B cell (primary cell): ENCODE results near the gene LGALS4. TPM values are rescaled to one million over a fixed set of nuclear protein-coding genes. Genes with fewer than 3 reads are reported as not detected.

Source experiments
- ATAC-seq: fragments of 200-7000 bp; cut with Tn5 transposase; one replicate; pipeline ENCODE4 v1.10.0; 2021; ENCODE audit warnings: low read depth, mild to moderate bottlenecking, moderate number of reproducible peaks, moderate library complexity
- CTCF ChIA-PET: fragments of 350-600 bp; sonication (Branson Sonifier 250); formaldehyde crosslinking; loops from one replicate; lab custom pipeline; 2021; ENCODE audit warnings: antibody characterized with exemption, inconsistent platforms; lab: Charles Lee
- POLR2A ChIA-PET: fragments of 350-600 bp; sonication (Branson Sonifier 250); formaldehyde crosslinking; loops from one replicate; lab custom pipeline; 2021; ENCODE audit warnings: antibody characterized with exemption; lab: Charles Lee
- DNase-seq: peaks from one replicate; pipeline ENCODE4 v3.0.0; 2013
- H2AFZ ChIP-seq: 2 replicates; pipeline ENCODE4 v1.6.1; 2012; ENCODE audit warnings: mild to moderate bottlenecking, low read depth, low read length; ENCODE audit not compliant: insufficient read depth, poor library complexity, severe bottlenecking
- H3K27ac ChIP-seq, 2 donors: 1 replicate in 1 of 2; 2 replicates in 1 of 2; pipeline ENCODE4 v1.5.1; 2012 to 2013; ENCODE audit warnings: low read length in 2 of 2, mild to moderate bottlenecking in 2 of 2, moderate library complexity in 1 of 2
- H3K27me3 ChIP-seq, 4 experiments: fragments of 200-600 bp in 1 of 4; sonication (generic) in 1 of 4; replicated peaks in 1 of 4; 1 replicate in 2 of 4; 2 replicates in 2 of 4; pipeline versions ENCODE4 v1.6.1 to v1.7.0; 2013 to 2016; ENCODE audit warnings: low read length in 3 of 4, mild to moderate bottlenecking in 2 of 4, mixed read lengths in 1 of 4, moderate library complexity in 1 of 4; ENCODE audit not compliant: insufficient read depth in 4 of 4, control insufficient read depth in 3 of 4; ENCODE audit errors: control extremely low read depth in 1 of 4
- H3K36me3 ChIP-seq, 2 experiments: replicated peaks in 1 of 2; 1 replicate in 1 of 2; 2 replicates in 1 of 2; pipeline versions ENCODE4 v1.6.1 to v1.7.1; 2013; ENCODE audit warnings: low read length in 1 of 2; ENCODE audit not compliant: insufficient read depth in 2 of 2, control insufficient read depth in 1 of 2; ENCODE audit errors: control extremely low read depth in 1 of 2, extremely low read depth in 1 of 2
- H3K4me1 ChIP-seq, 2 donors: fragments of 200-600 bp in 1 of 2; sonication (generic) in 1 of 2; 1 replicate in 1 of 2; 2 replicates in 1 of 2; pipeline versions ENCODE4 v1.5.1 to v1.6.1; 2013 to 2017; ENCODE audit warnings: low read length in 2 of 2; ENCODE audit not compliant: control insufficient read depth in 2 of 2, insufficient read depth in 2 of 2
- H3K4me2 ChIP-seq: replicated peaks from 2 replicates; pipeline ENCODE3; 2012; ENCODE audit warnings: mild to moderate bottlenecking, low read depth, low read length; ENCODE audit not compliant: poor library complexity, severe bottlenecking
- H3K4me3 ChIP-seq, 5 experiments: fragments of 200-600 bp in 1 of 5; sonication (generic) in 1 of 5; 1 replicate in 3 of 5; 2 replicates in 2 of 5; pipeline versions ENCODE4 v1.5.1 to v1.7.0; 2011 to 2016; ENCODE audit warnings: low read length in 4 of 5, mild to moderate bottlenecking in 4 of 5, low read depth in 2 of 5, control low read depth in 1 of 5, moderate library complexity in 1 of 5; ENCODE audit not compliant: insufficient read depth in 1 of 5; ENCODE audit errors: control extremely low read depth in 1 of 5, extremely low read depth in 1 of 5
- H3K79me2 ChIP-seq: fragments of 200-600 bp; sonication (generic); one replicate; pipeline ENCODE4 v1.6.0; 2016; ENCODE audit warnings: low read length; ENCODE audit not compliant: control insufficient read depth, insufficient read depth
- H3K9ac ChIP-seq: fragments of 200-600 bp; sonication (generic); 2 replicates; pipeline ENCODE4 v1.6.1; 2017; ENCODE audit warnings: mild to moderate bottlenecking, low read length, moderate library complexity
- H3K9me3 ChIP-seq, 3 donors: one replicate each; pipeline versions ENCODE4 v1.6.1 to v1.7.1; 2013; ENCODE audit warnings: low read length in 2 of 3; ENCODE audit not compliant: control insufficient read depth in 2 of 3, insufficient read depth in 1 of 3; ENCODE audit errors: control extremely low read depth in 1 of 3
- H4K20me1 ChIP-seq: 2 replicates; pipeline ENCODE4 v1.6.0; 2012; ENCODE audit warnings: mild to moderate bottlenecking, low read length; ENCODE audit not compliant: insufficient read depth, control insufficient read depth, poor library complexity, severe bottlenecking
- H3K27ac Mint-ChIP-seq: one replicate; pipeline ENCODE4 v1.8.0; 2021; ENCODE audit warnings: mixed read lengths
- H3K27me3 Mint-ChIP-seq: one replicate; pipeline ENCODE4 v1.8.0; 2021; ENCODE audit warnings: mixed read lengths
- H3K4me1 Mint-ChIP-seq: one replicate; pipeline ENCODE4 v1.8.0; 2021; ENCODE audit warnings: mixed read lengths
- H3K4me3 Mint-ChIP-seq: one replicate; pipeline ENCODE4 v1.8.0; 2021; ENCODE audit warnings: mixed read lengths
- H3K9me3 Mint-ChIP-seq: one replicate; pipeline ENCODE4 v1.8.0; 2022; ENCODE audit warnings: mixed read lengths; ENCODE audit not compliant: insufficient read depth
- CTCF ChIP-seq: fragments of 200-600 bp; IDR thresholded peaks from one replicate; pipeline ENCODE4 v1.8.0; 2022; ENCODE audit warnings: antibody characterized with exemption, mild to moderate bottlenecking
- EZH2 ChIP-seq: IDR thresholded peaks from 2 replicates; pipeline ENCODE4 v1.6.1; 2012; ENCODE audit warnings: borderline replicate concordance, low read depth, mild to moderate bottlenecking, moderate library complexity, low read length; ENCODE audit not compliant: insufficient read depth, poor library complexity, severe bottlenecking
- WGBS: methylation state at CpG from one replicate; pipeline ENCODE4 v1.1.5; 2013; ENCODE audit warnings: missing lambda C conversion rate; ENCODE audit not compliant: insufficient coverage; 5-methylcytosine and 5-hydroxymethylcytosine counted together
- intact Hi-C: fragments of 100-400 bp; cut with micrococcal nuclease; formaldehyde crosslinking; loops from one replicate; pipeline ENCODE4 v1.10.0; 2022
- polyA plus RNA-seq: library from polyadenylated mRNA; depleted of rRNA; stranded (reverse); fragments of >200 nt; gene quantifications from 2 replicates; pipeline ENCODE4 v1.2.3, GENCODE V29; 2012
- total RNA-seq, 2 donors: library from RNA; stranded (reverse); fragments of 120-200 nt in 1 of 2; gene quantifications; 1 replicate in 1 of 2; 2 replicates in 1 of 2; pipeline versions ENCODE4 v1.2.3 to v1.2.4, GENCODE V29; 2013 to 2022

Gene LGALS4
- total and polyA plus RNA-seq, 2 donors (not counting 1 experiment from before 2014, with no cell fraction given) = 5.4 to 8.4 TPM

GRCh38 chr19:38841787-38842438 is 29.2 kb upstream of the LGALS4 start:
- H4K20me1 ChIP-seq = peaks cover 100% of the 10 kb centered on the region
- peak; percentile 41 for DNase-seq
- Mint-ChIP-seq H3K4me3 (no peak overlapping the region), H3K27ac (no peak overlapping the region), H3K4me1 (peaks cover 50% of the 10 kb centered on the region), H3K9me3 (no peaks in the 10 kb centered on the region), H3K27me3 (no peaks in the 10 kb centered on the region)
- H2AFZ ChIP-seq = no peak overlapping the region
- H3K9ac ChIP-seq = no peak overlapping the region
- H3K79me2 ChIP-seq = peaks cover 75% of the 10 kb centered on the region
- ChIA-PET POLR2A (interaction anchor here (0.6 to 1.2 kb wide), 4 partner anchors 9 to 28 kb away, joined by 3 to 9 read pairs (median 5); no protein-coding TSS in a partner anchor), CTCF (interaction anchor here (0.6 to 1.3 kb wide), 8 partner anchors 10 to 194 kb away, joined by 3 to 7 read pairs (median 3); partner anchors contain the start of genes ECH1 and NFKBIB)
- H3K27me3 ChIP-seq = no peaks in the 10 kb centered on the region
- H3K9me3 ChIP-seq = no peaks in the 10 kb centered on the region
- no peak overlapping the region for H3K4me3 ChIP-seq
- H3K4me2 ChIP-seq = peak overlapping the region; percentile 43
- H3K4me1 ChIP-seq = peaks cover 39 to 43% of the 10 kb centered on the region in 2 donors
- ATAC-seq = no peak
- TF ChIP-seq CTCF (no peak), EZH2 (no peak)
- WGBS = 97% methylated on average over 15 of the region's 19 CpGs
- H3K27ac ChIP-seq = peak overlapping the region; percentile 2 to 37
- peaks cover 18 to 97% of the 10 kb centered on the region in 2 experiments for H3K36me3 ChIP-seq
- intact Hi-C loops = no loop called here

- H3K9me3 Mint-ChIP-seq = no peaks in the 10 kb centered on the region
- ATAC-seq (no peak), DNase-seq (no peak)
- Histone ChIP-seq H3K36me3 (peaks cover 17 to 97% of the 10 kb centered on the region in 2 experiments), H3K79me2 (peaks cover 69% of the 10 kb centered on the region), H4K20me1 (peaks cover 98% of the 10 kb centered on the region), H3K4me3 (no peak overlapping the region), H2AFZ (no peak overlapping the region), H3K9ac (no peak overlapping the region), H3K27ac (peak overlapping the region in 1 of 2 donors; percentile 37), H3K27me3 (no peaks in the 10 kb centered on the region), H3K9me3 (no peaks in the 10 kb centered on the region), H3K4me1 (peaks cover 39 to 40% of the 10 kb centered on the region in 2 donors), H3K4me2 (no peak overlapping the region)
- POLR2A ChIA-PET = interaction anchor here (0.6 to 1.1 kb wide), 2 partner anchors 8 to 24 kb away, joined by 3 read pairs; no protein-coding TSS in a partner anchor
- H3K27ac Mint-ChIP-seq = peak overlapping the region; percentile 50
- CTCF ChIA-PET = interaction anchor here (0.8 to 1.1 kb wide), 3 partner anchors 47 to 108 kb away, joined by 3 read pairs; no protein-coding TSS in a partner anchor
- peaks cover 48% of the 10 kb centered on the region for H3K4me1 Mint-ChIP-seq
- intact Hi-C loops = no loop called here
- H3K27me3 Mint-ChIP-seq = no peaks in the 10 kb centered on the region
- no peak for TF ChIP-seq EZH2
- no peak for TF ChIP-seq CTCF
- 93% methylated on average over 8 of the region's 12 CpGs for WGBS
- peak overlapping the region; percentile 29 for H3K4me3 Mint-ChIP-seq
Measured at GRCh38 chr19:38841180-38841766, 28.5 kb upstream of the LGALS4 start.
